GM12891 (cell line): ENCODE data around the gene GTF3C6.

Experiments used
- POLR2A ChIP-seq: IDR thresholded peaks from 2 replicates; pipeline ENCODE4 v1.6.1; 2011; ENCODE audit warnings: low read depth, low read length, control low read depth
- POLR2AphosphoS5 ChIP-seq: IDR thresholded peaks from 2 replicates; pipeline ENCODE4 v1.6.1; 2011; ENCODE audit warnings: low read depth, low read length, control low read depth

GRCh38 chr6:110980648-110981047 lies 22.1 kb downstream of the GTF3C6 start:
- TF ChIP-seq POLR2A: no peak
- TF ChIP-seq POLR2AphosphoS5: no peak
